Thymus (tissue), 11 donors: ENCODE data around the gene CD180. TPM values are rescaled to one million over a fixed set of nuclear protein-coding genes. Genes with fewer than 3 reads are reported as not detected.

Experiments used
- DNase-seq, 9 donors: peaks; one replicate each; pipeline ENCODE4 v3.0.0-alpha.2; 2013; ENCODE audit warnings: low spot score in 9 of 9, low read depth in 6 of 9, missing footprints in 1 of 9
- H3K27ac ChIP-seq, 2 donors: one replicate each; pipeline ENCODE4 v1.5.1; 2013; ENCODE audit warnings: control low read depth in 1 of 2, low read depth in 1 of 2, low read length in 1 of 2, mild to moderate bottlenecking in 1 of 2, moderate library complexity in 1 of 2
- H3K27me3 ChIP-seq, 2 donors: one replicate each; pipeline ENCODE4 v1.5.1; 2013; ENCODE audit warnings: low read length in 1 of 2; ENCODE audit not compliant: control insufficient read depth in 2 of 2, insufficient read depth in 1 of 2
- H3K36me3 ChIP-seq, 2 donors: one replicate each; pipeline ENCODE4 v1.5.1; 2013; ENCODE audit warnings: low read length in 1 of 2, mild to moderate bottlenecking in 1 of 2, moderate library complexity in 1 of 2; ENCODE audit not compliant: control insufficient read depth in 2 of 2, insufficient read depth in 2 of 2
- H3K4me1 ChIP-seq, 2 donors: one replicate each; pipeline ENCODE4 v1.5.1; 2013; ENCODE audit warnings: low read length in 2 of 2; ENCODE audit not compliant: control insufficient read depth in 2 of 2, insufficient read depth in 2 of 2
- H3K4me3 ChIP-seq, 2 donors: one replicate each; pipeline ENCODE4 v1.5.1; 2013; ENCODE audit warnings: low read length in 2 of 2, control low read depth in 1 of 2, mild to moderate bottlenecking in 1 of 2
- H3K9me3 ChIP-seq, 2 donors: one replicate each; pipeline ENCODE4 v1.5.1; 2013; ENCODE audit warnings: low read length in 1 of 2, mild to moderate bottlenecking in 1 of 2; ENCODE audit not compliant: control insufficient read depth in 2 of 2, insufficient read depth in 1 of 2
- whole genome bisulfite sequencing: extraction: QIAGEN DNeasy Blood & Tissue Kit; methylation state at CpG from one replicate; pipeline ENCODE4 v1.1.7; 2013; 5-methylcytosine and 5-hydroxymethylcytosine counted together
- polyA plus RNA-seq: library from polyadenylated mRNA; stranded (reverse); fragments of 200-250 nt; gene quantifications from one replicate; pipeline ENCODE4 v1.2.3, GENCODE V29; 2013
- total RNA-seq: library from RNA; stranded (reverse); fragments of 120-200 nt; gene quantifications from one replicate; pipeline ENCODE4 v1.2.4, GENCODE V29; 2013
- donor health status: healthy.

The CD180 gene
- total and polyA plus RNA-seq, 2 donors = 1.3 to 2.2 TPM

DNA sequence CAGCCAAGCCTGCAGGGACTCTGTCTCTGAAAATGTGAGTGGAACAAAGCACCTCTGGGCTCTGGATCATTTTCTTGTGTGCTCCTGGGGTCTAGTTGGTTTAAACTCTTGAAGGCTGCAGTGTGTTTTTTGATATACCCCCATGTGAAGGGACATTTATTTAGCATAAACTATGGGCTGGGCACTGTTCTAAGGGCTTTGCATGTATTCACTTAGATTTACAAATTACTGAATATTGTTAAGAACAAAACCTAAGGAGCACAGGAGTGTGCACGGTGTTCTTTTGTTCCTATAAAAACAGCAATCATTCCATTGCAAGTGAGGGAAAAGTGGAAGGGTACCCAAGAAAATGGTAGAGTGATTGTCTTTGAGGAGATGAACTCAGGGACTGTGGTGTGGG, 20.0 kb upstream of the CD180 start:
- H3K4me3 ChIP-seq = no peak overlapping the region
- peaks cover 17 to 30% of the 10 kb centered on the region in 2 donors for H3K4me1 ChIP-seq
- peak overlapping the region; percentile 78 to 87 for H3K27ac ChIP-seq
- no peaks in the 10 kb centered on the region for H3K36me3 ChIP-seq
- no peak for DNase-seq
- H3K9me3 ChIP-seq = no peaks in the 10 kb centered on the region
- 97% methylated on average over 1 of the region's 1 CpG for WGBS
- H3K27me3 ChIP-seq = no peaks in the 10 kb centered on the region

DNA sequence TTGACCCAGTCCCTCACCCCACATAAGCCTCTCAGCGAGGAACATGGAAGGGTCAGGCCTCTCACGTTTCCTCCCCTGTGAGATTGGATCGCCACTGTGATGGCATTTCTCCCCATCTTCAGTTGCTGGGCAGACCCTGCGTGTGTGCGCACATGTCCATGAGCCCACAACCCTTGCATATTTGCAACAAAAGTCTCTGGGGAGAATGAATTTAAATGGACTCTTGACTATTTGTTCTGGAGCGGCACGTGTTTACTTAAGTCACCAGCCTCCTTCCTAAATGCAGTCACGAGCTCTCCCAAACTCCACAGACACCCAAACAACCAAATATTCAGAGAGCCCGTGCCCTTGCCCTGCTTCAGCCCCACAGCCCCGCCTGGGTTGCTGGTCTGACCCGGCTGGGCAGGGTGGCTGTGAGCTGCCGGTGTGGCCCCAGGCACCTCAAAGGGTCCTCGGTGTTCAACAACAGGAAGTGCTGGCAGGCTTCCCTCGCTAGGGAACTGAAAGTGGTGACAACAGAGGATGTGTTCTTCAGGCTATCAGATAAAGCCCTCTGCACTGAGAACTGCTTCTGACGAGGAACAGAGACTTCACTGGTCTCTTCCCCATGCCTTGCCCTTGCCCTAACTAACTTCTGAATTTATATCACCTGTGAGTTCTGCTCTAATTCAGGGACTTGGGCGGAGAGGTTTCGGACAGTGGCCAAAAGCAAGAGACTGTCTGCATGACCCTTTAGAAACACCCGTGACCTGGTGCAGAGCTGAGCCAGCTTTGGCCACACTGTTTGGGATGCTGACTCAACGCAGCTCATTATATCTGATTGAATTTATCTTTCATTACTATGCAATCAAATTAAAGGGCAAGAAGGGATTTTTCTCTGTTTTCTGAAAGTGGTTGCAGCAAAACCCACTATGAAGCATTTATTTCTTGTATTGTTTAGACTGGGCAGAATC, 19.2 kb upstream of the CD180 start:
- H3K4me3 ChIP-seq = peak overlapping the region in 1 of 2 donors; percentile 5

DNA sequence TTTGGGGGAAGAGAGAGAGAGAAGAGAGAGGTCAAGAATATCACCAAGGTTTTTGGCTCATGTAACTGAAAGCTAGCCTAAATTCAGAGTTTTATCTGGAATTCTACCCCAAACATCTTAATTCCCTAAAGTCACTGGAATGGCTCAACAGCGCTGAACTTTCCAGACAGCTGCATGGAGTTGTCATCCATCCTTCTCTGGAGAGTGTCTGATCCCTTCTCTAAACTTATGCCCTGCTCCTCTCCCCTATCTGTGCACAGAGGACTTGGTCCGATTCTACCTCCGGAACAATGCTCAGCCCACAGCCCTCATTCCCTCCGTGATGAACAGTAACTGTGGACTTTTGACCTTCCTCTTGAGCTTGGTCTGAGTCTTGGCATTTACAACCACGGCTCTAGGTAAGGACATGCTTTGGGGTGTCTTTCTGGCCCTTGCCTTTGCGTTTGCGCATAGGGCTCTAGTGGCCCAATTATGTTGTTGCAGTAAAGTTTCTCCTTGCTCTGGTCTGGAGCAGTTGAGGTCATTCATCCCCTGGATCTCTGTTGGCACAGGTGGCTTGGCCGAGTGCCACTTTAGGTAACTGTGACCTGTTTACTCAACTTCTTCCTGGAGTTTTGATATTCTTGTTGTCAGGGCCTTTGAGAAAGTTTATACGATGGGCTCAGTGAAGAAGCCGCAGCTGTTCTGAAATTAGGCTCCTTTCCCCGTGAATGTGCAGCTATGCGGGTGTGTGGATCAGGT, 18.3 kb upstream of the CD180 start:
- DNase-seq = no peak
- Histone ChIP-seq H3K27ac (peak overlapping the region in 1 of 2 donors; percentile 87), H3K4me1 (peaks cover 13 to 26% of the 10 kb centered on the region in 2 donors), H3K9me3 (no peaks in the 10 kb centered on the region), H3K4me3 (no peak overlapping the region), H3K27me3 (no peaks in the 10 kb centered on the region), H3K36me3 (no peaks in the 10 kb centered on the region)
- 90% methylated on average over 12 of the region's 12 CpGs for WGBS

More for the DNA sequence above, 19.2 kb upstream of the CD180 start:
- Histone ChIP-seq H3K27ac (peak overlapping the region; percentile 78 to 87), H3K36me3 (no peaks in the 10 kb centered on the region), H3K27me3 (no peaks in the 10 kb centered on the region), H3K9me3 (no peaks in the 10 kb centered on the region), H3K4me1 (peaks cover 13 to 26% of the 10 kb centered on the region in 2 donors)
- 52% methylated on average over 19 of the region's 19 CpGs for WGBS
- peak in 6 of 9 donors; percentile 64 to 92 (median 76) for DNase-seq

DNA sequence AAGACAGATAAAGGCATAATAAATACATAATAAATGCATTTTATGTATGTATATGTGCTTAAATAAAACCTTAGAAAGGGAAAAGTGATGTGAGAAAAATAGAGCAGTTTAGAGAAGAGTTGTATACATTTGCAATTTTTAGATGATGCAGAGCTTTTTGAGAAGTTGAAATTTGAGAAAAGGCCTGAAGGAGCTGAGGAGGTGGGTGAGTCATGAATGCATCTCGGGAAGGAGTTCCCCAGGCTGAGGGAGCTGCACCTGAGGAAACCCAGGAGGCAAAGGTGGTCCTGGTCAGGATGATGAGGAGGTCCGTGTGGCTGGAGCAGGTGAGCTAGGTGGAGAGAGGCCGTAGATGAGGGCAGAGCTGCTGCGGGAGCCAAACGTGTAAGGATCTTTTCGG, 17.4 kb upstream of the CD180 start:
- WGBS = 97% methylated on average over 6 of the region's 6 CpGs
- Histone ChIP-seq H3K27ac (no peak overlapping the region), H3K9me3 (no peaks in the 10 kb centered on the region), H3K4me3 (no peak overlapping the region), H3K27me3 (peaks cover 0 to 2% of the 10 kb centered on the region in 2 donors), H3K4me1 (peaks cover 13 to 31% of the 10 kb centered on the region in 2 donors), H3K36me3 (no peaks in the 10 kb centered on the region)
- no peak for DNase-seq

DNA sequence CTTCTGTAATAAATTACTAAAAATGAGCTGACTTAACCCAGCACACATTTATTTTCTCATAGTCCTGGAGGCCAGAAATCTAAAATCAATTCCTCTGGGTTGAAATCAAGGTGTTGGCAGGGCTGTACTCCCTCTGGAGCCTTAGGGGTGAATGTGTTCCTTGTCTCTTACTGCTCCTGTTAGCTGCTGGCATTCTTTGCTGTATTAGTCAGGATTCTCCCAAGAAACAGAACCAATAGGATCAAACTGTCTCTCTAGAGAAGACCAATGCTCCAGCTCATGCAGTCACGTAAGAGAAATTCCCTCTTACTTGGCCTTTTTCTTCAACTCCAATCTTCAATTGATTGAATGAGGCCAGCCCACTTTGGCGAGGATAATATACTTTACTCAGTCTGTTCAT, 15.3 kb upstream of the CD180 start:
- Histone ChIP-seq H3K4me1 (peaks cover 23 to 44% of the 10 kb centered on the region in 2 donors), H3K36me3 (no peaks in the 10 kb centered on the region), H3K9me3 (no peaks in the 10 kb centered on the region), H3K27ac (no peak overlapping the region), H3K4me3 (no peak overlapping the region), H3K27me3 (peaks cover 0 to 2% of the 10 kb centered on the region in 2 donors)
- 96% methylated on average over 2 of the region's 2 CpGs for WGBS
- no peak for DNase-seq

DNA sequence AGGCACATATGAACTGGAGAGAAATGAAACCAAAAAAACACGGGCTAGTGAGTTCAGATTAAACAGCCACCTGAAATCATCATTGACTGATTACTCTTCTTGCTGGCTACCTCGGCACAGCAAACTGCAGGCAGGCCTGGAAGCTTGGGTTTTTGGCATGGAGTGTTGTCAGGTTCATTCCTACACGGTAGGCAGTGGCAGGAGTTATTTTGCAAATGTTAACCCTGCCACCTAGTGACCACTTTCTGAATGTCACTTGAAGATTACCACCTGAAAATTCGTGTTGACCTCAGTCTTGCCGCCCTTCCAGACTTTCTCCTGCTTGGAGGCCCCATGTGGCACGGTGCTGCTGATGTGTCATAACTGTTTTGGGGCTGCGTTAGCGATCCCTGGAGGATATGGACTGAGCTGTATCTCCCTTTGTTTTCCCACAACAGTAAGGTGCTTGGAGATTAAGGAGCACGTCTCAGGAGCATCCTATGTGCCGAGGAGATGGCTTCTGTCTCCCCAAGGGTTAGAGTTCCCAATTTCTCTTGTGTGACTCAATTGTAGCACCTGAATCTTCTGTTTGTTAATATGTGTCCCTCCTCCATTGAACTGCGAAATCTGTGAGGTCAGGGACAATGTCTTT, 12.7 kb upstream of the CD180 start:
- Histone ChIP-seq H3K4me1 (peaks cover 19 to 39% of the 10 kb centered on the region in 2 donors), H3K9me3 (no peaks in the 10 kb centered on the region), H3K27me3 (peaks cover 0 to 2% of the 10 kb centered on the region in 2 donors), H3K4me3 (no peak overlapping the region), H3K27ac (no peak overlapping the region), H3K36me3 (no peaks in the 10 kb centered on the region)
- peak in 7 of 9 donors; percentile 69 to 89 (median 80) for DNase-seq
- WGBS = 31% methylated on average over 11 of the region's 11 CpGs

DNA sequence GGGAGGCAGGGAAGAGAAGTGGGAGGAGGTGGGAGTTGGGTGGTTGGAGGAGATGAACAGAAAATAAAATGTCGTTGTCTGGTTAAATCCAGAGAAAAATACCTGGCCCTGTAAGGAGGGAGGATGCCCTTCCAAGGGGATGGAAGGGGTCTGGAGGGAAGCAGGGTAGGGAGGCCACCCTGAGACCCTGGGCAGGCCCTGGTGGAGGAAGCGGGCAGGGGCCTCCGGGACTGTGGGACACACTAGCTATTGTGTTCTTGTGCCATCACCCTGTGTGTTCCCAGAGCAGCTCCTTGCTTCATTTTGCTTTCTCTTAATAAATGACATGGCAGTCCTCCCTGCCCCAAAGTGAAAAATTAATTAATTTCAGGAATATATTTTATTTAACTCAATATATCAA, 11.8 kb upstream of the CD180 start:
- Histone ChIP-seq H3K36me3 (no peaks in the 10 kb centered on the region), H3K27ac (no peak overlapping the region), H3K27me3 (peaks cover 0 to 2% of the 10 kb centered on the region in 2 donors), H3K4me3 (no peak overlapping the region), H3K4me1 (peaks cover 19 to 47% of the 10 kb centered on the region in 2 donors), H3K9me3 (no peaks in the 10 kb centered on the region)
- WGBS = 95% methylated on average over 3 of the region's 3 CpGs
- DNase-seq = no peak

DNA sequence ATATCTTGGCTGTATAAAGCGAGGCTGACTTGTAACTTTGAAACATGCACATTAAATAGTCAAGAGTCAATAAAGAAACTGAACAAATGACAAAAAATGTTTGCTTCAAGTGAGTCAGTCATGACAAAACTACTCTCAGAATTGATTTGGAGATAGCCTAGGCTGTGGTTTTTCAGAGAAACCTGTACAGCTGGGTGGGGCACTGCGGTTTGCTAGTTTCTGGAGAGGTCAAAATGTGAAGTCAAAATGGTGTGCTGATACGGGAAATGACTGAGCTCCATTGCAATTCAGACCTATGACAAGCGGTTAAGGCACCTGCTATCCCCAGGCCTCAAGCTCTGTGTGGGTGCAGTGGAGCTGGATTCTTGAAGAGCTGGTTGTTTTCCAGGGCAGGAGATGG, 10.3 kb upstream of the CD180 start:
- H3K9me3 ChIP-seq = no peaks in the 10 kb centered on the region
- 7% methylated on average over 4 of the region's 4 CpGs for WGBS
- H3K27me3 ChIP-seq = peaks cover 0 to 2% of the 10 kb centered on the region in 2 donors
- H3K36me3 ChIP-seq = no peaks in the 10 kb centered on the region
- peaks cover 19 to 54% of the 10 kb centered on the region in 2 donors for H3K4me1 ChIP-seq
- DNase-seq = peak; percentile 59 to 94 (median 81)
- H3K4me3 ChIP-seq = no peak overlapping the region
- H3K27ac ChIP-seq = peak overlapping the region in 1 of 2 donors; percentile 66
